Measurements from ENCODE around the gene PTPRJ. TPM values are rescaled to one million over a fixed set of nuclear protein-coding genes. Genes with fewer than 3 reads are reported as not detected.
"Not testable (repeated sequence)": the region's sequence is repeated elsewhere in the genome, so short reads cannot be mapped to it uniquely, and the experiment has no call there.

Gene PTPRJ
- total RNA-seq, 1 donor from 2014 or later = 22.9 TPM

- H3K4me3 Mint-ChIP-seq (ENCODE audit: unreplicated experiment) = no peak overlapping the region
- no peaks in the 10 kb centered on the region for H3K79me2 ChIP-seq (ENCODE audit: insufficient read depth, low read length)
- H3K9me3 Mint-ChIP-seq (ENCODE audit: unreplicated experiment) = no peaks in the 10 kb centered on the region
- no peak overlapping the region for H3K27ac Mint-ChIP-seq (ENCODE audit: unreplicated experiment)
- peaks cover 29% of the 10 kb centered on the region for H3K4me1 ChIP-seq (ENCODE audit: insufficient read depth, low read length)
- TF ChIP-seq EZH2 (IDR thresholded peaks at IDR 0.05; ENCODE audit: insufficient read depth, low read length) (no peak), CTCF (IDR thresholded peaks at IDR 0.05; ENCODE audit: insufficient read depth, low read depth, low read length) (no peak)
- H3K9me3 ChIP-seq (ENCODE audit: insufficient read depth, low read depth, low read length) = no peaks in the 10 kb centered on the region
- peaks cover 4% of the 10 kb centered on the region for H3K27me3 Mint-ChIP-seq (ENCODE audit: low read depth, unreplicated experiment)
- H3K4me1 Mint-ChIP-seq (ENCODE audit: low read depth, unreplicated experiment) = peaks cover 4% of the 10 kb centered on the region
- FAIRE-seq = no peak
- H3K36me3 Mint-ChIP-seq (ENCODE audit: low read depth, unreplicated experiment) = no peaks in the 10 kb centered on the region
- DNase-seq (ENCODE audit: low read depth) = peak; percentile 32
- H3K36me3 ChIP-seq (ENCODE audit: insufficient read depth, low read length) = no peaks in the 10 kb centered on the region
- no peaks in the 10 kb centered on the region for H4K20me1 ChIP-seq (ENCODE audit: insufficient read depth, low read length)
- H3K27me3 ChIP-seq (ENCODE audit: insufficient read depth, low read length) = no peaks in the 10 kb centered on the region
- H3K27ac ChIP-seq (ENCODE audit: low read depth, low read length) = peak overlapping the region; percentile 19
- peak overlapping the region; percentile 8 for H3K4me2 ChIP-seq (ENCODE audit: low read length)
- H3K9ac ChIP-seq (ENCODE audit: low read length) = no peak overlapping the region
- H2AFZ ChIP-seq (ENCODE audit: low read depth, low read length) = no peak overlapping the region
- no peak overlapping the region for H3K4me3 ChIP-seq (ENCODE audit: insufficient read depth, low read depth, low read length)
Observed at GRCh38 chr11:47944632-47945031, 35.7 kb upstream of the PTPRJ start.

- Mint-ChIP-seq H3K36me3 (ENCODE audit: low read depth, unreplicated experiment) (no peaks in the 10 kb centered on the region), H3K9me3 (ENCODE audit: unreplicated experiment) (no peaks in the 10 kb centered on the region), H3K27me3 (ENCODE audit: low read depth, unreplicated experiment) (peaks cover 3% of the 10 kb centered on the region), H3K4me3 (ENCODE audit: unreplicated experiment) (no peak overlapping the region), H3K4me1 (ENCODE audit: low read depth, unreplicated experiment) (peaks cover 3% of the 10 kb centered on the region), H3K27ac (ENCODE audit: unreplicated experiment) (peak overlapping the region; percentile 3)
- peak overlapping the region; percentile 68 for H3K27ac ChIP-seq (ENCODE audit: low read depth, low read length)
- H3K36me3 ChIP-seq (ENCODE audit: insufficient read depth, low read length) = no peaks in the 10 kb centered on the region
- H3K9ac ChIP-seq (ENCODE audit: low read length) = peak overlapping the region; percentile 11
- peak; percentile 97 for DNase-seq (ENCODE audit: low read depth)
- H3K27me3 ChIP-seq (ENCODE audit: insufficient read depth, low read length) = no peaks in the 10 kb centered on the region
- no peaks in the 10 kb centered on the region for H3K79me2 ChIP-seq (ENCODE audit: insufficient read depth, low read length)
- peaks cover 34% of the 10 kb centered on the region for H3K4me1 ChIP-seq (ENCODE audit: insufficient read depth, low read length)
- peak overlapping the region; percentile 26 for H2AFZ ChIP-seq (ENCODE audit: low read depth, low read length)
- H4K20me1 ChIP-seq (ENCODE audit: insufficient read depth, low read length) = no peaks in the 10 kb centered on the region
- no peaks in the 10 kb centered on the region for H3K9me3 ChIP-seq (ENCODE audit: insufficient read depth, low read depth, low read length)
- H3K4me2 ChIP-seq (ENCODE audit: low read length) = peak overlapping the region; percentile 60
- H3K4me3 ChIP-seq (ENCODE audit: insufficient read depth, low read depth, low read length) = no peak overlapping the region
- FAIRE-seq = no peak
- TF ChIP-seq CTCF (IDR thresholded peaks at IDR 0.05; ENCODE audit: insufficient read depth, low read depth, low read length) = no peak
- TF ChIP-seq EZH2 (IDR thresholded peaks at IDR 0.05; ENCODE audit: insufficient read depth, low read length) = no peak
Observed at GRCh38 chr11:47946682-47947559, 33.4 kb upstream of the PTPRJ start.

GRCh38 chr11:47948137-47948536 lies 32.2 kb upstream of the PTPRJ start:
- Histone ChIP-seq H3K9me3 (ENCODE audit: insufficient read depth, low read depth, low read length) (no peaks in the 10 kb centered on the region), H3K9ac (ENCODE audit: low read length) (no peak overlapping the region), H3K27me3 (ENCODE audit: insufficient read depth, low read length) (no peaks in the 10 kb centered on the region), H3K36me3 (ENCODE audit: insufficient read depth, low read length) (no peaks in the 10 kb centered on the region), H3K27ac (ENCODE audit: low read depth, low read length) (no peak overlapping the region), H4K20me1 (ENCODE audit: insufficient read depth, low read length) (no peaks in the 10 kb centered on the region), H3K4me2 (ENCODE audit: low read length) (no peak overlapping the region), H3K4me1 (ENCODE audit: insufficient read depth, low read length) (peaks cover 34% of the 10 kb centered on the region), H3K4me3 (ENCODE audit: insufficient read depth, low read depth, low read length) (no peak overlapping the region), H3K79me2 (ENCODE audit: insufficient read depth, low read length) (no peaks in the 10 kb centered on the region), H2AFZ (ENCODE audit: low read depth, low read length) (no peak overlapping the region)
- DNase-seq (ENCODE audit: low read depth) (no peak), FAIRE-seq (no peak)
- Mint-ChIP-seq H3K27me3 (ENCODE audit: low read depth, unreplicated experiment) (no peaks in the 10 kb centered on the region), H3K4me1 (ENCODE audit: low read depth, unreplicated experiment) (peaks cover 3% of the 10 kb centered on the region), H3K36me3 (ENCODE audit: low read depth, unreplicated experiment) (no peaks in the 10 kb centered on the region), H3K9me3 (ENCODE audit: unreplicated experiment) (no peaks in the 10 kb centered on the region), H3K4me3 (ENCODE audit: unreplicated experiment) (no peak overlapping the region), H3K27ac (ENCODE audit: unreplicated experiment) (no peak overlapping the region)
- TF ChIP-seq EZH2 (IDR thresholded peaks at IDR 0.05; ENCODE audit: insufficient read depth, low read length) (no peak), CTCF (IDR thresholded peaks at IDR 0.05; ENCODE audit: insufficient read depth, low read depth, low read length) (no peak)

GRCh38 chr11:47949001-47949675 lies 31.2 kb upstream of the PTPRJ start:
- H3K4me3 Mint-ChIP-seq (ENCODE audit: unreplicated experiment); H3K9ac ChIP-seq (ENCODE audit: low read length); H3K4me1 Mint-ChIP-seq (ENCODE audit: low read depth, unreplicated experiment); H3K27me3 Mint-ChIP-seq (ENCODE audit: low read depth, unreplicated experiment); H3K27ac ChIP-seq (ENCODE audit: low read depth, low read length); H3K4me2 ChIP-seq (ENCODE audit: low read length); H3K79me2 ChIP-seq (ENCODE audit: insufficient read depth, low read length); H3K4me3 ChIP-seq (ENCODE audit: insufficient read depth, low read depth, low read length); DNase-seq (ENCODE audit: low read depth); H3K36me3 Mint-ChIP-seq (ENCODE audit: low read depth, unreplicated experiment); H2AFZ ChIP-seq (ENCODE audit: low read depth, low read length); H4K20me1 ChIP-seq (ENCODE audit: insufficient read depth, low read length); H3K27ac Mint-ChIP-seq (ENCODE audit: unreplicated experiment); H3K9me3 ChIP-seq (ENCODE audit: insufficient read depth, low read depth, low read length); H3K9me3 Mint-ChIP-seq (ENCODE audit: unreplicated experiment); H3K27me3 ChIP-seq (ENCODE audit: insufficient read depth, low read length); H3K36me3 ChIP-seq (ENCODE audit: insufficient read depth, low read length); FAIRE-seq: not testable (repeated sequence)
- peaks cover 31% of the 10 kb centered on the region for H3K4me1 ChIP-seq (ENCODE audit: insufficient read depth, low read length)

Data from astrocyte (in vitro differentiated cells and primary cell).